ENCODE data around the gene PLAAT4.

- TF ChIP-seq HDAC2 (IDR thresholded peaks at IDR 0.05) (no peak), MYC (IDR thresholded peaks at IDR 0.05; ENCODE audit: borderline replicate concordance, low read length) (no peak)
Observed at GRCh38 chr11:63564784-63565350, 28.3 kb downstream of the PLAAT4 start.
